H1 (cell line): Measurements from ENCODE around the gene TAX1BP3. TPM values are rescaled to one million over a fixed set of nuclear protein-coding genes. Genes with fewer than 3 reads are reported as not detected.

Experiments used
- SRF ChIP-seq: IDR thresholded peaks from 2 replicates; pipeline ENCODE4 v1.6.1; 2011; ENCODE audit warnings: mild to moderate bottlenecking, low read depth, low read length, moderate library complexity
- polyA plus RNA-seq, 7 experiments: library from polyadenylated mRNA; depleted of rRNA in 3 of 7; stranded (reverse) in 5 of 7; unstranded in 2 of 7; fragments of >200 nt in 5 of 7; fragments of 200-250 nt in 2 of 7; gene quantifications; 1 replicate in 5 of 7; 2 replicates in 1 of 7; 4 replicates in 1 of 7; pipeline versions ENCODE4 v1.2.1 to v1.2.3, GENCODE V29; 2011 to 2013; ENCODE audit warnings: missing spikeins in 2 of 7, mixed read lengths in 2 of 7
- total RNA-seq: library from RNA; stranded (reverse); fragmentation: NEBNext Ultra II Directional; extraction: Animal tissue kit (Norgen Biotek cat#: 25700); gene quantifications from 2 replicates; pipeline ENCODE4 v1.2.1, GENCODE V29; 2021

Gene TAX1BP3
- total and polyA plus RNA-seq, 2 of the 8 experiments (the other 6 are each of a cell fraction or from before 2014, with no cell fraction given), result 65.3 to 81.8 TPM

DNA sequence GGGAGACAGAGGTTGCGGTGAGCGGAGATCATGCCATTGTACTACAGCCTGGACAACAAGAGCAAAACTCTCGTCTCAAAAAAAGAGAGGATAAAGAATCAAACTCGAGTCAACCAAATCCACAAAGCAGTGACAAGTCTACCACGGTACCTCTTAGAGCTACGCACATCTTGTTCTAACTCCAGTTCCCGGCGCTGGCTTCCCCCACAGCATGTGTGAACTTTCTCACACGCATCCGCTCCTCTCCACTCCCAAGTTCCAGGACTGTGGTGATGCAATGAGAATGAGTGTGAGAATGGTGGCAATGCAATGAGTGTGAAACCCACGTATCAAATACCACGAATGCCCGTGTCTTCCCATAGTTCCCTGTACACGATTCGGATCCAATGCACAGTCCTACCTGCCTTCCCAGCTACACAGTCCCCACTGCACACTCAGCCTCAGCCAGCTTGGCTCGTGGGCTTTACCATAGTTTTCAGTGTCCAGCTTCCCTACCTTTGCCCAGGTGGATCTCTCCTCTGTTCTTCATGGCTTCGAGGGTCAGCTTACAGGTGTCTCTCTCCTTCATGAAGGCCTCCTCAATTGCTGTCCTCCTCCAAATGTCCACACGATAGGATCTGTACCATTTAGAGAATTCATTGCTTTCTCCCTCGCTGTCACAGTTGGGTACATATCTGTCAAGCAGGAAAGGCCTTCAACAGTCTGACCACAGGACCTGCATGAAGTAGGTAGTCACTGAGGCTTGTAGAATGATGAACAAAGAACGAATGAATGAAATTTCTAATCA lies 36.7 kb upstream of the TAX1BP3 start (continued):
- no peak for TF ChIP-seq SRF
